LNCAP (cell line): Measurements from ENCODE around the gene HLA-E.

Experiments used
- TF ChIP-seq, protein P1 (sequence below): fragments of 450-650 bp; IDR thresholded peaks from 2 replicates; pipeline ENCODE4 v1.5.1; 2017; ENCODE audit warnings: mild to moderate bottlenecking

The HLA-E gene

DNA sequence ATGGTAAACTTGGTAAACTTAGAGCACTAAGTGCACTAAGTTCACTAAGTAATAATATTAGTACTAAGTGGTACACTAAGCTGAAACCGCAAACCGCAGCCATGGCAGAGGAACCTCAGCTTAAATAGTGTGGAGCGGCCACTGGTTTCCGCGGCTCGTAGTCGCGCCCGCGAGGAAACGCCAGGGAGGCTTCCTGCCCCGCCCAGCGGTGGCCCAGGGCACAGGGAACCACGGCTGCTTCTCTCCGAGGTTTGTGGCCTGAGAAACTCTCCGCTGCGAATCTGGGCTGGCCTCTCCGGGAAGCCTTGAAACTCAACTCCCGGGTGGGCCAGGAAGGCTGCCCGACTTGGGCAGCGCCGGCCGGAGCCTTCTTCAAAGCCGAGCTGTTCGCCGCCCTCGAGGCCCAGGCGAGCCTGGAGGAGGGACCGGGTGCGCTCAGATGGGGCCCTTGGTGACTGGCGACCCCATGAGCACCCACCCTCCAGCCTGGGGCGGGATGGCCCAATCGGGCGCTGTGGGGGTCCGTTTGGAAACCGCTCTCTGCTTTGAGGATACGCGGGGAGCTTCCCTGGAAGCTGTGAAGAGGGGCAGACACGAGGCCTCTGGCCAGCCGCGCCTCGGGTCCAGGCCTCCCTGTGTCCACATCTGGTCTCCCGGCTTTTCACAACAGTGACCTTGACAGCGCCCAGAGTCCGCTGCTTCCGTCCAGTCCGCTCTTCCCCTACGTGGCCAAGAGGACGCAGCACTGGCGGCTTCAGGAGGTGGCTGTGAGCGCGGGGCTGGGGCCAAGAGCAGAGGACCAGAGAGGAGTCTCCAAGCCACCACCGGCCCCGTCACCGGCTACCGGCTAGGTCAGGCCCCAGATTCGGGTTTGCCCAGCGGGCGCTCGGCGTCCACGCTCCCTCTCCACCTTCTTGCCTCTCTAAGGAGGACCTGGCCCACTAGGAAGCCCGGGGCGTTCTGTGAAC, 25.4 kb upstream of the HLA-E start:
- TF ChIP-seq, protein P1, sequence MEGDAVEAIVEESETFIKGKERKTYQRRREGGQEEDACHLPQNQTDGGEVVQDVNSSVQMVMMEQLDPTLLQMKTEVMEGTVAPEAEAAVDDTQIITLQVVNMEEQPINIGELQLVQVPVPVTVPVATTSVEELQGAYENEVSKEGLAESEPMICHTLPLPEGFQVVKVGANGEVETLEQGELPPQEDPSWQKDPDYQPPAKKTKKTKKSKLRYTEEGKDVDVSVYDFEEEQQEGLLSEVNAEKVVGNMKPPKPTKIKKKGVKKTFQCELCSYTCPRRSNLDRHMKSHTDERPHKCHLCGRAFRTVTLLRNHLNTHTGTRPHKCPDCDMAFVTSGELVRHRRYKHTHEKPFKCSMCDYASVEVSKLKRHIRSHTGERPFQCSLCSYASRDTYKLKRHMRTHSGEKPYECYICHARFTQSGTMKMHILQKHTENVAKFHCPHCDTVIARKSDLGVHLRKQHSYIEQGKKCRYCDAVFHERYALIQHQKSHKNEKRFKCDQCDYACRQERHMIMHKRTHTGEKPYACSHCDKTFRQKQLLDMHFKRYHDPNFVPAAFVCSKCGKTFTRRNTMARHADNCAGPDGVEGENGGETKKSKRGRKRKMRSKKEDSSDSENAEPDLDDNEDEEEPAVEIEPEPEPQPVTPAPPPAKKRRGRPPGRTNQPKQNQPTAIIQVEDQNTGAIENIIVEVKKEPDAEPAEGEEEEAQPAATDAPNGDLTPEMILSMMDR: no peak

DNA sequence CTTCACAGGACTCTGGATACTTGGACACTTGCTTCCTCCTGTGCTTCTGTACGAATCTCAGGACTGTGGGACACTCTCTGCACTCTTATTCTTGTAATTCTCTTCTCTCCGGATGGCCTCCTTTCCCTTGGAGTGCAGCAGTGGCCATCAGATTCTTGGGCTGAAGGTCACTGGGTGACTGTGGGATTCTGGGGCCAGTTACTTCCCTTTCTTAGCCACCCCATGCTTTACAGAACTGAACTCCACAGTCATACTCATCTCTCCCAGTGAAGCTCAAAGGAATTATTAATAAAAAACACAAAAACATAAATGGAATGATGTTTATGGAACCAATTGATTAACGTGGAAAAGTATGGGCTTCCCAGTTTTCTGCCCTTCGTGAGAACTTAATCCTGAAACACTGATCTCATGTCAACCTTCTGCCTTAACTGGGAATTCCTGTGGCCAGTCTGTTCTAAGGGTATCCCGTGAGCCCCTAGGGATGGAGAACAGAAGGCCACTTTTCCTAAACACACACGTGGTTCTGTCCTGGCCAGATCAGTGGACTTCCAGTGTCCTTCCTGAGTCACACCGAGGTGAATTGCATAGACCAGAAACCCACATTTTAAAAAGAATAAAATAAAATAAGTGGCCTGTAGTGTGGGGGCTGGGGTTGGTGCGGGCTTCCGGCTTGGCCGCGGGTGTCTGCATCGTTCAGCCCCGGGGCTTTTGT, 23.6 kb upstream of the HLA-E start:
- TF ChIP-seq, protein P1: no peak

DNA sequence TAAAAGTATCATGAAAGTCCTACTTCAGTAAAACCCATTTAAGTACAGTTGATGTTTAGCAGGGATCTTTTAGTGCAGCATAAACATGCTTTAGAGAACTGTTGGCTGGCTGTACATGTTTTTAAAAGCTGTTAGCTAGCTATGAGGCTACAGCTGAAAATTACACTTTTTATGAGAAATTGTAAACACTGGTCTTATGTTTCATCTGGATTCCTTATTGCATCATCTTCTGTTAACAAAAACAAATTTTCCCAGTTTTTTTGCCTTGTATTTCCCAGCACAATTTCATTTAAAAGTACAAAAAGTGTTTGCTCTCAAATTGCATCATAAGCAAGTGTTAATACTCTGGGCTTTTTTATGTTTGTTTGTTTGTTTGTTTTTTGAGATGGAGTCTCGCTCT, 18.3 kb upstream of the HLA-E start:
- TF ChIP-seq, protein P1: no peak

DNA sequence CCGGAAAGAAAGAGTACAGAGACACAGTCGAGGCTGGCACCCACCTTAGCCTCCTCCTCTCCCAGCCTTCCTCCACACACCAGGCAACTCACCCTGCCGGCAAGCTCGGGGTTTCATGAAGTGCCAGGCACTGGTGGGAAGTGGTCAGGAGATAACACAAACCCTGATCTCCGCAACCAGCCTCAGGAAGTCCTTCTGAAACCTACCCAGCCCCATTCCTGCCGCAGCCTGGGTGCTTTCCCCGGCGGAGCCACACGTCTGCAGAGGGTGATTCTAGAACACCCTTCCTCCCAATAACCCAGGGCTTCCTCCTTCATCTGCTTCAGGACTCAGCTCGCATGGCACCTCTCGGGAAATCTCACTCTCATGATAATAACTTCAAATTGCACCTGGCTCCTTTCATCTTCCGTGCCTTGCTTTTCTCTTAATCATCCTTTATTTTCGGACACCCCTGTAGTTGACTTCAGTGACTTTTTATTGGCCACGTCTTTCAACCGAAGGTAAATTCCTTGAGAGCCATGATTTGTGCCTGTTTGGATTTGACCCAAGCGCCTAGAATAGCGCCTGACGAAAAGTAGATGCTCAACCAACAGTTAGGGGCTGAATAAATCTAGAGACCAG, 8.7 kb upstream of the HLA-E start:
- TF ChIP-seq, protein P1: no peak

DNA sequence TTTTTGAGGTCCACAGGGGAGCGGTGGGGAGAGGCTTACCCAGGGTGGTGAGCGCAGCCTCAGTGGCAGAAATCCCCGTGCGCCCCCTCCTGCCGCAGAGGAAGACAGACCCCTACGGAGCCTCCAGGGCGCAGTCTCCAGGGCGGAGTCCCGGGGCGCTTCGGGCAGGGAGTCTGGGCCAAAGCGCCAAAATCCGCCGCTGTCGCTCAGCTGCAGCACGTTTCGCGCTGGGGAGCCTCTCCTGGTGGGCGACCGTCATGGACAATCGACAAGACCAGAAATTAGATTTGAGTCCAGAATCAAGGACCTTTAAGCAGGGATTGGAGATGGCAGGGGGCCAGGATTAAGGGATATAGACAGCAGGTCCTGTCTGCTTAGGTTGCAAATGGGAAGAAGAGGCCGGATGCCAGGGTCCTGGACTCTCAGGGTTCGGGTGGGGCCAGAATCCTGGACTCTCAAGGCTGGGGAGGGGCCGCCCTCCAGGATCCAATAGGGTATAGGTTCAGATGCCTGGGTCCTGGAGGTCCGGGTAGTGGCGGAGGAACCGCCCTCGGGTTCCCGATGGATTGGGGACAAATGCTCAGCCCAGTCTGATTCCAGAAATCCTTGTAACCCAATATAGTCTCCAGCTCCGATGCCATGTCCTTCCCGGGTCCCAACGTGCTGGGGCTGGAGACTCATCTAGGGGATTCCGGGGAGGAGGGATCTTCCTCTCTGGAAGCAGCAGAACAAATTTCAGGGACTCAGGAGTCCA, 7.9 kb upstream of the HLA-E start:
- TF ChIP-seq, protein P1: no peak

DNA sequence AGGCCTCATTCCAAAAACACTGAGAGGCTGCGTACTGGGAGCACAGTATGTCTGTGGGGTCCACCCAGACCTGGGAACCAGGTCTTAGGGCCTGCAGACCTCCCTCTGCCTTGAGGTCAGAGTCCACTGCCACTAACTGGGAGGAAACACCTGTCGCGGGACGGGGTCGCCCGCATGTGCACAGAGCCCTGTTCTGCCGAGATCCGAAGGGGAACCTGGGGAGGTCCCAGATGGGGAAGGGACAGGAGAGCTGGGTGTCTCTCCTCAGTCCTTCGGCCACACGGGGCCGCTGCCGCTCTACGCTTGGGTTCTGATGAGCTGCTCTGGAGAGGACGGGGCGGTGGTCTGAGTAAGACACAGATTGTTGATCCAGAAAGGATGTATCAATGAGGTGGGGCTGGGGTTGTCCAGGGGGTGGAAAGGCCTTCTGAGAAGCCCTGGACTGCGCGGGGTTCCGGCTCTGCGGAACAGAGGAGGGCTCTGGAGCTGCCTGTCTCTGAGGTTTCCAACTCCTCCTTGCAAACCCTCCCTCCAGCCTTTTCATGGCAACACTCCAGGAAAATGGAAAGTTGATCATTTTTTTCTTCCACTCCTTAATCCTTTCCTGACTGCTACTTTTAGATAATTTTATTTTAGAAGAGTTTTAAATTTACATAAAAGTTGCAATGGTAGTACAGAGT, 7.2 kb upstream of the HLA-E start:
- TF ChIP-seq, protein P1: peak; percentile 70
